NCI-H524 (cell line): ENCODE results near the gene SP3.

ENCODE experiments used
- DNase-seq, 2 experiments: peaks; one replicate each; lab custom pipeline; 2025; lab: John Stamatoyannopoulos, UW

SP3 gene

DNA sequence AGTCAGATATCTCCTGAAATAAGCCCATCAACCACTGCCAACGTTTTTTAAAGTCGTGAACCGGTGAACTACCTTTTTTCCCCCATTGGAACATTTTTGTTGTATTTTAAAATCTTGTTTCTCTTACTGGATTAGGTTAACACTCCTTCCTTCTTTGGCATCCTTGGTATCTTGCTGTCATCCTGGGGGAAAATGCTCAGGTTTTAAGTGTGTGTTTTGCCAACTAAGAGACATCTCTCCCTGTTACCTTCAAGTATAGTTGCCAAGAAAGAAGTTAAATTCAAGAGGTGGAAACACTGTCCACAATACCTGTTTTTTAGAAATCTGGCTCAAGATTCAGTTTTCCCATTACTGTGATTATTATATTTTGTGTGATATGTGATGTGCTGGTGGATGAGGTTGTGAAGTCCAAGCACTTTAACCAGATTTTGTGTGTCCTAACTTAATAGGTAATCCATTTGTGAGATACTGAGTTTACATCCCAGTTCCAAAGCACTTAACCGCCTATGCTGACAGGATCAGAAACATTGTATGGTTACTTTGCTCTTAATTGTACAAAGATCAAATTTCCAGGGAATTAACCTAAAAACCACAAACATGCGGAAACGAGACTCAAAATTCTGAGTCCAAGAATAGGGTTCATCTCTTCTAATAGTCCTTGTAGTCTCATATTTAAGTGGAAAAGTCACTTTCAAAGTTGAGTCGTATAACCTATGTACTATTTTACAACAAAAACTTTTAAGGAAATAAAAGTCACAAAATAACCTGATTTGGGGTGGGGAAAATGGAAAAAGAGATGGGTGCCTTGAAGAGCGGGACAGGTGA, 1.3 kb upstream of the SP3 start:
- DNase-seq: no peak

- peak; percentile 77 to 81 for DNase-seq
These were observed 405 bp downstream of the SP3 start for GRCh38 chr2:173964565-173965371.

GRCh38 chr2:173963817-173964564, 1.2 kb downstream of the SP3 start:
- DNase-seq: peak; percentile 80 to 82

DNA sequence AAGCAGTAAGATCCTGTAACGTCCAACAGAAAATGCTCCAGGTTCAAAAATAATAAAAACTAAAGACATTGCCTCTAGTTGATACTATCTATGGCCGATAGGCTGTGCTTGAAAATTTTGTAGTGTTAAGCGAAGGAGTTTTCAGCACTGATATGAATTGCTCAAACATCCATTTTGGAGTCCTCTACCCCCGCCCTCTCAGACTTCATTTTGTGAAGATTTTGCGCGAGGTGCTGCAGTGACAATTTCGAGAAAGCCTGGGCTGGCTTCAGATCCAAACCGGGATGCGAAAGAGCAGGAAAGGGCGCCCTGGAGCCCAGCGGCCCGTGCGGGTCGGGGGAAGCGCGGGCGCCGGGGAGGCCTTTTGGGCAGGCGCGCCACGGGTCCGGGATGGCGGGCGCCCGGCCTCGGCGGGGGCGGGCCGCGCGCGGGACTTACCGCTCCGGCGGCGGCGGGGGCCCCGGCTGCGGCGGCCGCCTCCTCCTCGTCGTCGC, 1.8 kb downstream of the SP3 start:
- peak; percentile 55 to 74 for DNase-seq

GRCh38 chr2:173962583-173963110, 2.5 kb downstream of the SP3 start:
- peak in 1 of 2 experiments; percentile 26 for DNase-seq

GRCh38 chr2:173962031-173962430, 3.1 kb downstream of the SP3 start:
- no peak for DNase-seq

GRCh38 chr2:173961346-173961705, 3.8 kb downstream of the SP3 start:
- no peak for DNase-seq

DNA sequence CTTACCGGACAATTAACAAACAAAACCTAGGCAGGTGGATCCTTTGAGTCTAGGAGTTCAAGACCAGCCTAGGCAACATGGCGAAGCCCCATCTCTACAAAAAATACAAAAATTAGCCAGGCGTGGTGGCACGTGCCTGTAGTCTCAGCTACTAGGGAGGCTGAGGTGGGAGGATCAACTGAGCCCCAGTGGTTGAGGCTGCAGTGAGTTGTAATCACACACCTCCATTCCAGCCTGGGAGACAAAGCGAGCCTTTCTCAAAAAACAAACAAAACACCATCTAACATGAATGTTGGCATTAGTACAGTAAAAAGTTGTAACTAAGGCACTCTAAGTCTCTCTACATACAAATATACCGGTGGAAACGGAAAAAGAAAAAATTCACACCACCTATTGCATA, 5.3 kb downstream of the SP3 start:
- DNase-seq: no peak

DNA sequence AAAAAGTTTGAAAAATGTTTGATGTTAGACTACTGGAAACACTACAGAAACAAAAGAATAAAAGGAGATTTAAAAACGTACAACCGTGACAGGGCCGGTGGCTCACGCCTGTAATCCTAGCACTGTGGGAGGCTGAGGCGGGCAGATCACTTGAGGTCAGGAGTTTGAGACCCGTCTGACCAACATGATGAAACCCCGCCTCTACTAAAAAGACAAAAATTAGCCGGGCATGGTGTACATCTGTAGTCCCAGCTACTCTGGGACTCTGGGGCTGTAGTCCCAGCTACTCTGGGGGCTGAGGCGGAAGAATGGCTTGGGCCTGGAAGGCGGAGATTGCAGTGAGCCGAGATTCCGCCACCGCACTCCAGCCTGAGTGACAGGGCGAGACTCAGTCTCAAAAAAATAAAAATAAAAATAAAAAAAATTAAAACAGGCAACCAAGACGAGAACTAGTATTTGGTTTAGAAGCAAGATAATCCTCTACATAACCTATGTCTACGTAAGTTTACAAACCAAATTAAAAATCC, 5.8 kb downstream of the SP3 start:
- no peak for DNase-seq

DNA sequence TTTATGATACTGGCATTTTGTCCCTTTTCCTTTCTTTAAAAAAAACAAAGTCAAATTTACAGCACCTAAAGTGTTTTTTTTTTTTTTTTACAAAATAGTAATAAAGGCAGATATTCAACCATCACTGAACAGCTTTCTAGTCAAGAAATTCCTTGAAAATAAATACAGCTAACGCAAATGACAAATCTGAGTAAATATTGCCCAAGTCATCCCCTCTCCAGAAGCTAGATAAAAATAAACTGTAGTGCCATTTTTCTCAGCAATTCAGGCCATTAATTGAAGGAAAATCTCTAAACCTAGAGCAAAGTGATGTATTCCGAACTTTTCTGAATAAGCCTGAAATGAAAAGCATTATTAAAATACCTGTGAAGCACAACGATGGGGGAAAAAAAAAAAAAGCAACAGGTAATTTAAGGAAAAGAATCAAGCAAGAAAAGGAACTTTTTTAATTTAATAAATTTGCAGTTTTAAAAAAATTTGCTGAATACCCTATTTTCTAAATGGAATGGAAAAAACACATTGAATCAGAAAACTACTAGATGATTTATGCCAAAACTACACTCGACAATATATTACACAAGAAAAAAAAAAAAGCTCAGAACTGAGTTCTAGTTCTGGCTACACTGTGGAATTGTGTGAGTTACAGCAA, 6.9 kb downstream of the SP3 start:
- no peak for DNase-seq

GRCh38 chr2:173957517-173957916, 7.7 kb downstream of the SP3 start:
- no peak for DNase-seq

DNA sequence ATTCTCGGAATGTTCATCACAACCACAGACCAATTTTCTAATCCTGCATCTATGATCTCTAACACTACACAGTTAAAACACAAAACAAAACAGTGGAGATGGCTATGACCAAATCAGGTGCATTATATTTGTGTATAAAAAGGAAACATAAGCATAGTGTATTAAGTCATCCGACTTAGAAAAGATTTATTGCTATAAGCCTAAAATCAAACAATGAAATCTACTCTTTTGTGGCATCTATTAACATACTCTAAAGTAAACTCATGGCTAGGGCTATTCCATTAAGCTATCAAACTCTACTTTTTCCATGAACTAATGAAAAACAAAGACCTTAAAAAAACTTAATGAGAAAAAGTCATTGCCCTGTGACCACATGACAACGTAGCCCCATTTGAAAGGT, 8.7 kb downstream of the SP3 start:
- no peak for DNase-seq

DNA sequence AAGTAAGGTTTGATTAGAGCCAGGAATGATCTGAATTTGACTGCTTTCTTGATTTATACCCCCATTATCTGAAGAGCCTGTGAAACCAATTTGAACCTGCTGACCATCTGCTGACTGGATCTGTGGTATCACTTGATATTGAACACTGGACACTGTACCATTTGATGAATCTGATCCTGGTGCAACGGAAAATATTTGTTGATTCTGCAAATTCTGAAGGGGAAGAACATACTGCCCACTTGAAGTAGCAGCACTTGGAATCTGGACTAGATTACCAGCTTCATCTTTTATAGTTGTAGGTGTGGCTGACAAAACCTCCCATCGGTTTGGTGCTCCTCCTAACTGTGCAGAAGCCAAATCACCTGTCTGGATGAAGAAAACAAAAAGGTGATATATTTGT, 9.3 kb downstream of the SP3 start:
- DNase-seq: no peak

DNA sequence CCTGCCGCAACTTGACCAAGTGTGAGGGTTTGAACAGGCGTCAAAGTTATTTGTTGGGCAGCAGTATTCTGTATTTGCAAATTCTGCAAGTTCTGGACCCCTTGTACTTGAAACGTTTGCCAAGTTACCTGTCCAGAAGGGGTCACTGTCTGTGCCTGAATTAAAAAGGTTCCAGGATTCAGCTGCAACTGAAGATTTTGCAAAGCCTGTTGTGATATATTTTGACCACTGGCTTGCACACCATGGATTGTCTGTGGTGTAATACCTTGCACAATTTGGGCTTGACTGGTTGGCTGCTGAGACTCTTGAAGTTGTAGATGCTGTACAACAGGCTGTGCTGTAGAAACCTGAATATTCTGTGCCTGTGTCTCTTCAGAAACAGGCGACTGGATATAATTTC, 10.2 kb downstream of the SP3 start:
- DNase-seq: no peak

DNA sequence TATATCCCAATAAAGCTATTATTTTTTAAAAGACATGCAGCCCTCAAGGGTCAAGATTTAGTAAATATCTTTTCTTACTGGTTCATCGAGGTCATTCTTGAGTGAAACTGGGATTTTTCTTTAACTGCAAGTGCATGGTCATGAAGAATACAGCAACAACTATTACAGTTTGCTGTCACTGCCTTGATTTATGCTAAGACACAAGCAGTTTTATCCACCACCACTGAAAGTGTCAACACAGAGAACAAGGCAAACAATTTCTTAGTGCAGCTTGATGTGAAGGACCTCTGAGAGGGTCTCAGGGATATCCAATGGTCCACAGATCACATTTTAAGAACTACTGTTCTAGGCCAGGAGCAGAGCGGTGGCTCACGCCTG, 12.1 kb downstream of the SP3 start:
- DNase-seq: no peak

DNA sequence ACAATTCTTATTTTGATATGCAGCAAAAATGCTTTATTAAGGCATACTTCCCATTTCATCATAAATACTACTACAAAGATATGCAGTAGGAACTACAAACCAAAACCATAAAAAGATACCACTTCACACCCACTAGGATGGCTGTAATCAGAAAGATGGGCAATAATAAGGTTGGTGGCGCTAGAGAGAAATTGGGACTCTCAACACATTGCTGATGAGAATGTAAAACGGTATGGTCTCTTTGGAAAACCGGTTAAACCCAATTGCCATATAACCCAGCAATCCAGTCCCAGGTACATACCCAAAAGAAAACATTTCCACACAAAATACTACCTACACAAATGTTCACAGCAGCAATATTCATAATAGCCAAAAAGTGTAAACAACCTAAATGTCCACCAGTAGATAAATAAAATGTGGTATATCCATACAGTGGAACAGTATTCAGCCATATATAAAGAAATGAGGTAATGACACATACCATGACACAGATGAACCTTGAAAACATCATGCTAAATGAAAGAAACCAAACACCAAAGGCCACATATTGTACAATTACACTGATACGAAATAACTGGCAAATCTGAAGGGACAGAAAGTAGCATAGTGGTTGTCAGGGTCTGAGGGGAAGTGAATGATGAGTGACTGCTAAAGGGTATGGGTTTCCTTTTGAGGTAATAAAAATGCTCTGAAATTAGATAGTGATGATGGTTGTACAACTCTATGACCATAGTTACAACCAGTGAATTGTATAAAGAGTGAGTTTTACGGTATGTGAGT, 12.7 kb downstream of the SP3 start:
- DNase-seq: no peak

- no peak for DNase-seq
These were observed 16.3 kb downstream of the SP3 start for GRCh38 chr2:173948842-173949241.

GRCh38 chr2:173948198-173948597, 17.0 kb downstream of the SP3 start:
- no peak for DNase-seq

GRCh38 chr2:173947131-173947530, 18.0 kb downstream of the SP3 start:
- no peak for DNase-seq

- no peak for DNase-seq
These were observed 21.4 kb downstream of the SP3 start for GRCh38 chr2:173943738-173944137.
